HG03064 (cell line): ENCODE data around the gene AQP9.
"Not testable (repeated sequence)": the region's sequence is repeated elsewhere in the genome, so short reads cannot be mapped to it uniquely, and the experiment has no call there.

Experiments
- ATAC-seq: cut with Tn5 transposase; IDR thresholded peaks from one replicate; pipeline ENCODE4 v1.9.1; 2021; ENCODE audit warnings: low read depth; ENCODE audit not compliant: unreplicated experiment

Gene AQP9, protein sequence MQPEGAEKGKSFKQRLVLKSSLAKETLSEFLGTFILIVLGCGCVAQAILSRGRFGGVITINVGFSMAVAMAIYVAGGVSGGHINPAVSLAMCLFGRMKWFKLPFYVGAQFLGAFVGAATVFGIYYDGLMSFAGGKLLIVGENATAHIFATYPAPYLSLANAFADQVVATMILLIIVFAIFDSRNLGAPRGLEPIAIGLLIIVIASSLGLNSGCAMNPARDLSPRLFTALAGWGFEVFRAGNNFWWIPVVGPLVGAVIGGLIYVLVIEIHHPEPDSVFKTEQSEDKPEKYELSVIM

GRCh38 chr15:58138106-58138505 is at the start of gene AQP9:
TSS of gene AQP9 (plus strand) at chr15:58138381. CDS start at chr15:58138566, 185 bp downstream.
- ATAC-seq = no peak

DNA sequence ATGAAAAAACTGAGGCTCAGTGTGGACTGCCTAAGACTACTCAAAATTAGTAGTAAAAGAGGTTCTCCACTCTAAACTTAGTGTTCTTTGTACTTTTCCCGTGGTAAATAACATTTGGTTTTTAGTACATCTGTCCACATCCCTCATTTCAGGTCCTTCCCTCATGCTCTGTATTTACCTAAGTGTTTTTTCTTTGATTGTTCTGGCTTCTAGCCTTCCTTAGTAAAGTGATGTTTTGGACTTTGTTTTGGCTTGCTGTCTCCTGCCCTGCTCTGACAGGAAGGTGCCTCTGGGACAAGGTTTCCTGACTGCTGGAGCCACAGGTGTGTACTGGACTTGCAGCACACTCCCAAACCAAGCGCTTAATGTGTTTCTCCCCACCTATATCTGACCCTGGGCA is 42.8 kb upstream of the AQP9 start:
- no peak for ATAC-seq

- ATAC-seq = no peak
Observed at GRCh38 chr15:58096529-58097084, 41.6 kb upstream of the AQP9 start.

DNA sequence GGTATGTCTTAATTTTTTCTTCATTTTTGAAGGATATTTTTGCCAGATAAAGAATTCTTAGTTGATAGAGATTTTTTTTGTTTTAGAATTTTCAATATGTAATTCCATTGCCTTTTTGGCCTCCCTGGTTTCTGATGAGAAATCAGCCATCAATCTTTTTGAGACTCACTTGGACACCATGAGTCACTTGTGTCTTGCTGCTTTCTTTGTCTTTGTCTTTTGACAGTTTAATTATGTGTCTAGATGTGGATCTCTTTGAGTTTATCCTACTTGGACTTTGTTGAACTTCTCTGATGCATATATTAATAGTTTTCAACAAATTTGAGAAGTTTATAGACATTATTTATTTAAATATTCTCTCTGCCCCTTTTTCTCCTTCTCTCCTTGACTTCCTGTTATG is 34.7 kb upstream of the AQP9 start:
- no peak for ATAC-seq

- no peak for ATAC-seq
Observed at GRCh38 chr15:58108117-58108516, 30.1 kb upstream of the AQP9 start.

DNA sequence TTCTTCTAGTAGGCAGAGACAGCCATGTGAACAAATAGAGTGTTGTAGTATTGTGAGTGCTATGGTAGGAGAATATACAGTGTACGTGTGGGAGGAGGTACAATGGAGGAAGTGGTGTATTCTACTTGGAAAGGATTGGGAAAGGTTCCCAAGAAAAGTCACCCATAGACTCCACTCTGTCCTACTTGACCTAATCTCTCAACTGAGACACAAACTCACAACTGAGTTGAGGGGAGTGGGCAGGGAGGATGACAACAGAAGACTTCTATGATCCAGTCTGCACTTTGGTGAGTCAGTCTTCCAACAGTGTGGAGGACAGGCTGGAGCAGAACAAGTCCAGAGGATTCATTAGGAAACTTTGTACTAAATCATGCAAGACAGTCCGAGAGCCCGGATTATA is 28.8 kb upstream of the AQP9 start:
- ATAC-seq = no peak

DNA sequence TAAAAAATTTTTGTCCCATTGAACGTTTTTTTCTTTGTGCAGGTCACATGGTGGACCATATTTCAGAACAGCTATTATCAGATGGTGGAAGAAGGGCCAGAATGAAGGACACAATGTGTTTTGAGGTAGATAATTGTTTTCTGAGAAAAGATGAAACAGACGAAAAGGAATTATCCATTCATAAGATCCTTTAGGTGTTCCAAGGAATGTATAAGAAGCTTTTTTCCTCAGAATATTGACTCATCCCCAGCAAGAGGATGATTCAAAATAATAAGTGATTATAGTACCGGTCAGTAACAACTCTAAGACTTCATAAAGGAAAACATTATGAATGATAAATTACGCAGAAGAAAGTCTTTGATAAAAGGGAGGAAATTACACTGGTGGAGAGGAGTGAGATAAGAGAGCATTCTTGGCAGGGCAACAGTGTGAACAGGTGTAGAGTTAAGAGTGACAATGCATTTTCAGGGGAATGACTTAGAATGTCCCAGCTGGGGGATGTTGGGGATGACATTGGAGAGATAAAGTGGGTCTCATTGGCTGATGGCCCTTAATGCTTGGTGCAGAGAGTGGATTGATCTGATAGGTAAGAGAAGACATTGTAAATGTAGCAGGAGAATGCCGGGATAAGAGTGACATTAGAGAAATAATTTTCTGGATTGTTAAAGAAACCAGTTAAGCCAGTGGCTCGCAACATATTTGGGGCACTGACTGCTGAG is 27.0 kb upstream of the AQP9 start:
- no peak for ATAC-seq

GRCh38 chr15:58111718-58112104 is 26.5 kb upstream of the AQP9 start:
- ATAC-seq = no peak

DNA sequence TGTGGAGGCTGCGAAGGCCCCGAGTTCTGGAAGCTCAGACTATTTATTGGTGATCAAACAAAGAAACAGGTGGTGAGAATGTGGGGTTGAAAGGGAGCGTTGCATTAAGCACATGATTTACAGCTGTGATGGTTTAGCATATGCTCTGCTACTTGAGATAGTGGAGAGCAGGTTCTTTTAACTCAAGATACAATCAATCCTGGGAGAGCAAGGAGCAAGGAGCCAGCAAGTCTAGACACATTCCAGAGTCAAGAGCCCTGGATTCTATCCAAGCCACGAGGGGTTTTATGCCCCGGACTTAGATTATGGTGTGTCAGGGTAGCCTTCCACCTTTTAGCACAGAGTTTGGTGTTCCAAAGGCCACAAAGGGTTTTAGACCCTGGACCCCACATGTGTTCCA is 24.8 kb upstream of the AQP9 start:
- not testable (repeated sequence) for ATAC-seq

DNA sequence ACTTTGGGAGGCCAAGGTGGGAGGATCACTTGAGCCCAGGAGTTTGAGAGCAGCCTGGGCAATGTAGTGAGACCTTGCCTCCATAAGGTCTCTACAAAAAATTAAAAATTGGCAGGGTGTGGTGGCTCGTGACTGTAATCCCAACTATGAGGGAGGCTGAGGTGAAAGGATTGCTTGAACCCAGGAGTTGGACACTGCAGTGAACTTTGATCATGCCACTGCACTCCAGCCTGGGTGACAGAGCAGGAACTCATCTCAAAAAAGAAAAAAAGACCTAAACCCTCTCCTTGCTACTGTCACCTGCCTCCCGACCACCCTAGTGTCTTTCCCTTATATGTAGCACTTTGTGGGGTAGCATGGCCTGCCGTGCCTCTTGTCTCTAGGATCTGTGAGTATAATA is 23.8 kb upstream of the AQP9 start:
- ATAC-seq = no peak

GRCh38 chr15:58114812-58115211 is 23.4 kb upstream of the AQP9 start:
- no peak for ATAC-seq

GRCh38 chr15:58115692-58116091 is 22.5 kb upstream of the AQP9 start:
- no peak for ATAC-seq

- no peak for ATAC-seq
Observed at GRCh38 chr15:58117619-58118018, 20.6 kb upstream of the AQP9 start.

DNA sequence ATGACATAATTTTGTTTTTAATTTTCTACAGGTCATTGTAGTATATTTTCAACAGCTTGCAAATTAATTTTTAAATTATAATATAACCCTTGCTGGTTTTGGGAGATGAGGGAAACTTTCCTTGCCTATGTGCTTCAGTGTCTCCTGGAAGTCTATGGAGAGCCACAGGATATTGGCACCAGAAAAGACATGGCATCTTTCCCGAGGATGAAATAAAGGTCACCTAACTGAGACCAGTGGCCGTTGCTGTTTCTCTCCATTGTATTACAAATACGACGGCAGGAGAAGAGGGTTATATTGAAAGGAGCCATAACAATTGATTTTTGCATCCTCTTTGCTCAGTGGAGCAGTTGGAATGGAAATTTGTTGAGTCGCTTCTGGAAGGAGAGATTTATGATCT is 19.9 kb upstream of the AQP9 start:
- no peak for ATAC-seq

DNA sequence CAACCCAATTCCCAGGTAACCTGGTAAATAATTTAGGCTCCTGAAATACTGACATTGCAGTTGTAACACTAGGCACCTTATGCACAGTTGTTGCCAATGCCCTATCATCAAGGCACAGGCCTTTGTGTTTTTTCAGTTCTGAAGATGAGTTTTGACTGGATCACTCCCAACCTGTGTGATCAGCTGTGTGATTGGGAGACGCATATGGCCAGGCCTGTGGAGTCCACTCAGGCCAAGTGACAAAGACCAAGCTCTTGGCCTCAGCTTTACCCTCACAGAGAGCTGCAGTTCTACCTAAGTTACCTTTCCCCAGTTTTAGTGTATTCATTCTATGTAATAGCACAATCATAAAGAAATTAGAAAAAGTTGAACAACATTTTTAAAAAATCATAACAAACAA is 19.2 kb upstream of the AQP9 start:
- ATAC-seq = no peak

GRCh38 chr15:58124585-58124984 is 13.6 kb upstream of the AQP9 start:
- ATAC-seq = no peak

GRCh38 chr15:58125333-58125732 is 12.8 kb upstream of the AQP9 start:
- no peak for ATAC-seq

DNA sequence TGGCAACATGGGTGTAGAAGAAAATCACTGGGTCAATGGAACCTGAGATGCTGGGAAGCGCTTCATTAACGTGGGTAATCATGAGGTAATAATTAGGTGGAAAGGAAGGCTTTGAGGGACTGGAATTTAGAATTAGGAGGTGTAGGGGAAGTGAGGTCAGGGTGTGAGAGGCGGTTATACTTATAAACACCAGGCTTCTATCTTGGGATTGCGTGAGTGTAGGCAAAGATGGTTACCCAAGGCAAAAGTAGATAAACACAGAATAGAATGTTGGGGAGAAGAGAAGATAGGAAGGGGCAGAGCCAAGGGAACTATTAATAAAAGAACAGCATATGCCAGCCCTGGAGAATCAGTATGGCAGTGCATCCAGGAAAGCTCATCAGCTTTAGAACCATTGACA is 3.3 kb upstream of the AQP9 start:
- ATAC-seq = no peak

- ATAC-seq = no peak
Observed at GRCh38 chr15:58135511-58136174, 2.5 kb upstream of the AQP9 start.

DNA sequence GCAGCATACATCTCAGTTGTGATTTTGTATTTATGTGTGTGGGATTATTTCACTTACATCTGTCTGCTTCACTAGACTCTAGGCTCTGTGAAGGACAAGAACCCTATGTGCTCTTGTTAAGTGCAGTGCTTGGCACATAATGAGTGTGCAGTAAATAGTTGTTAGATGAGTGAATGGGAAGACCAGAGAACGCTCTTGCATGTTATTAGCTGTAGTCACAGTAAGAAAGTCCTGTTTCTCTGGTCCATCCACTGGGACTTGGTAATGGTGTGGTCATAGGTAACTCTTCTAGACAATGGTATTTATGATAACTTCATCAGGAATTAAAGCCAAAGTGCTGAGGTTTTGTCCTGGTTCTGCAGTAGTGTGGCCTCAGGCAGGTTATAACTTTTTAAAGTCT is 1.4 kb upstream of the AQP9 start:
- no peak for ATAC-seq

- no peak for ATAC-seq
Observed at GRCh38 chr15:58137686-58138085, 495 bp upstream of the AQP9 start.
